Neural cell (in vitro differentiated cells): ENCODE data around the gene C16orf74. TPM values are rescaled to one million over a fixed set of nuclear protein-coding genes. Genes with fewer than 3 reads are reported as not detected.

Experiments used
- H2AFZ ChIP-seq: fragments of 200-600, 300-800 bp; sonication (generic), shearing (Covaris generic); 2 replicates; pipeline ENCODE4 v1.6.0; 2014; ENCODE audit warnings: low read depth, mild to moderate bottlenecking, antibody characterized with exemption, low read length, moderate library complexity
- H3F3A ChIP-seq: fragments of 200-600 bp; shearing (Covaris generic); 2 replicates; pipeline ENCODE4 v1.6.1; 2016; ENCODE audit warnings: mild to moderate bottlenecking, moderate library complexity, mixed read lengths, antibody characterized with exemption, low read length; ENCODE audit not compliant: insufficient read depth, poor library complexity, severe bottlenecking
- H3K27ac ChIP-seq: fragments of 200-600, 300-800 bp; sonication (generic), shearing (Covaris generic); 2 replicates; pipeline ENCODE4 v1.5.1; 2014; ENCODE audit warnings: mild to moderate bottlenecking, low read length, moderate library complexity
- H3K27me3 ChIP-seq: fragments of 300-800, 200-600 bp; sonication (generic), shearing (Covaris generic); 2 replicates; pipeline ENCODE4 v1.6.0; 2014; ENCODE audit warnings: mild to moderate bottlenecking, low read depth, low read length, moderate library complexity; ENCODE audit not compliant: insufficient read depth
- H3K36me3 ChIP-seq: fragments of 300-800, 200-600 bp; sonication (generic), shearing (Covaris generic); 2 replicates; pipeline ENCODE4 v1.5.1; 2014; ENCODE audit warnings: mild to moderate bottlenecking, antibody characterized with exemption, low read length, moderate library complexity; ENCODE audit not compliant: insufficient read depth
- H3K4me2 ChIP-seq: fragments of 300-800, 200-600 bp; sonication (generic), shearing (Covaris generic); 2 replicates; pipeline ENCODE4 v1.6.0; 2014; ENCODE audit warnings: mild to moderate bottlenecking, low read length
- H3K4me3 ChIP-seq: fragments of 300-800, 200-600 bp; sonication (generic), shearing (Covaris generic); 2 replicates; pipeline ENCODE4 v1.5.1; 2014; ENCODE audit warnings: mild to moderate bottlenecking, low read length, moderate library complexity
- H3K79me2 ChIP-seq: fragments of 200-600 bp; shearing (Covaris generic); replicated peaks from 2 replicates; pipeline ENCODE4 v1.6.0; 2014; ENCODE audit warnings: mild to moderate bottlenecking, low read length, moderate library complexity; ENCODE audit not compliant: insufficient read depth
- H3K9ac ChIP-seq: fragments of 300-800, 200-600 bp; sonication (generic), shearing (Covaris generic); 2 replicates; pipeline ENCODE4 v1.6.1; 2016; ENCODE audit warnings: mild to moderate bottlenecking, low read length, mixed read lengths
- H3K9me2 ChIP-seq: fragments of 200-600 bp; shearing (Covaris generic); 2 replicates; pipeline ENCODE4 v1.6.1; 2016; ENCODE audit warnings: mild to moderate bottlenecking, low read length, mixed read lengths; ENCODE audit not compliant: insufficient read depth
- H3K9me3 ChIP-seq: fragments of 200-600, 300-800 bp; sonication (generic), shearing (Covaris generic); 2 replicates; pipeline ENCODE4 v1.6.1; 2016; ENCODE audit warnings: mild to moderate bottlenecking, mixed run types, low read length, moderate library complexity, mixed read lengths
- H4K20me1 ChIP-seq: fragments of 200-600 bp; shearing (Covaris generic); 2 replicates; pipeline ENCODE4 v1.6.1; 2016; ENCODE audit warnings: mild to moderate bottlenecking, mixed run types; ENCODE audit not compliant: insufficient read depth
- EP300 ChIP-seq: fragments of 450-650 bp; conservative IDR thresholded peaks from 2 replicates; pipeline ENCODE4 v1.6.1; 2014; ENCODE audit warnings: antibody characterized with exemption, mild to moderate bottlenecking, moderate library complexity; ENCODE audit not compliant: poor library complexity, severe bottlenecking
- EZH2 ChIP-seq: fragments of 200-600, 300-800 bp; shearing (Covaris generic), sonication (generic); IDR thresholded peaks from 2 replicates; pipeline ENCODE4 v1.6.1; 2014; ENCODE audit warnings: antibody characterized with exemption, low read length, borderline replicate concordance, mild to moderate bottlenecking; ENCODE audit not compliant: insufficient read depth, poor library complexity, severe bottlenecking
- MXI1 ChIP-seq: fragments of 450-650 bp; conservative IDR thresholded peaks from 2 replicates; pipeline ENCODE4 v1.6.1; 2014; ENCODE audit warnings: antibody characterized with exemption, mild to moderate bottlenecking; ENCODE audit not compliant: poor library complexity, severe bottlenecking
- POLR2AphosphoS5 ChIP-seq: IDR thresholded peaks from 2 replicates; pipeline ENCODE4 v1.6.1; 2012
- RAD21 ChIP-seq: fragments of 450-650 bp; conservative IDR thresholded peaks from 2 replicates; pipeline ENCODE4 v1.6.1; 2014; ENCODE audit warnings: antibody characterized with exemption, mild to moderate bottlenecking, moderate library complexity
- SMC3 ChIP-seq: fragments of 450-650 bp; conservative IDR thresholded peaks from 2 replicates; pipeline ENCODE4 v1.6.1; 2014; ENCODE audit warnings: antibody characterized with exemption, mild to moderate bottlenecking, moderate library complexity; ENCODE audit not compliant: poor library complexity
- TAF1 ChIP-seq: IDR thresholded peaks from 2 replicates; pipeline ENCODE4 v1.6.1; 2012; ENCODE audit warnings: low read depth
- polyA plus RNA-seq: library from polyadenylated mRNA; depleted of rRNA; stranded (reverse); fragments of >200 nt; gene quantifications from 2 replicates; pipeline ENCODE4 v1.2.3, GENCODE V29; 2014
- TF ChIP-seq, protein P1 (sequence below): fragments of 450-650 bp; IDR thresholded peaks from 2 replicates; pipeline ENCODE4 v1.5.1; 2014; ENCODE audit warnings: antibody characterized with exemption, mild to moderate bottlenecking, moderate library complexity; ENCODE audit not compliant: poor library complexity, severe bottlenecking
- TF ChIP-seq, protein P2 (sequence below): IDR thresholded peaks from 2 replicates; pipeline ENCODE4 v1.6.1; 2012; ENCODE audit warnings: borderline replicate concordance

C16orf74 gene
- polyA plus RNA-seq, 1 donor from 2014 or later = not detected

DNA sequence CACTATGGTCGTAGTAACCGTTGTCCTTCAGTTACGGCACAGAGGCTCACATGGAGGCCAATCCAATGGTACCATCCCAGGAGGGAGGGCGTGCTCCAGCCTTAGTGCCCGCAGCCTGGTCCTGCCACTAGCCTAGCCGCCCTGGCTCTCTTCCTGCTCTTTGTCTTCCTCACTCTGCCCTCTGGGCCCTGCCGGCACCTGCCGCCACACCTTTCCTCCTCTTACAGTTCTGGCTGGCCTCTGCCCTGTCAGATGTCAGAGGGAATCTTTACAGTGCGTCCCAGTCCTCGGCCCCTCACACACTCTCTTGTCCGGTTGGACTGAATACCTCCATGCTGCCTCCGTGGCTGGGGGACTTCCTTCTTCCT lies 85.5 kb downstream of the C16orf74 start:
- H3F3A ChIP-seq = no peaks in the 10 kb centered on the region
- no peak overlapping the region for H3K4me2 ChIP-seq
- H3K36me3 ChIP-seq = peaks cover 16% of the 10 kb centered on the region
- no peak overlapping the region for H3K4me3 ChIP-seq
- H4K20me1 ChIP-seq = no peaks in the 10 kb centered on the region
- no peaks in the 10 kb centered on the region for H3K79me2 ChIP-seq
- H2AFZ ChIP-seq = no peak overlapping the region
- no peak overlapping the region for H3K9ac ChIP-seq
- H3K9me2 ChIP-seq = no peaks in the 10 kb centered on the region
- no peak overlapping the region for H3K27ac ChIP-seq
- TF ChIP-seq POLR2AphosphoS5 (no peak), RAD21 (no peak), SMC3 (no peak)
- no peaks in the 10 kb centered on the region for H3K27me3 ChIP-seq
- H3K9me3 ChIP-seq = no peaks in the 10 kb centered on the region

DNA sequence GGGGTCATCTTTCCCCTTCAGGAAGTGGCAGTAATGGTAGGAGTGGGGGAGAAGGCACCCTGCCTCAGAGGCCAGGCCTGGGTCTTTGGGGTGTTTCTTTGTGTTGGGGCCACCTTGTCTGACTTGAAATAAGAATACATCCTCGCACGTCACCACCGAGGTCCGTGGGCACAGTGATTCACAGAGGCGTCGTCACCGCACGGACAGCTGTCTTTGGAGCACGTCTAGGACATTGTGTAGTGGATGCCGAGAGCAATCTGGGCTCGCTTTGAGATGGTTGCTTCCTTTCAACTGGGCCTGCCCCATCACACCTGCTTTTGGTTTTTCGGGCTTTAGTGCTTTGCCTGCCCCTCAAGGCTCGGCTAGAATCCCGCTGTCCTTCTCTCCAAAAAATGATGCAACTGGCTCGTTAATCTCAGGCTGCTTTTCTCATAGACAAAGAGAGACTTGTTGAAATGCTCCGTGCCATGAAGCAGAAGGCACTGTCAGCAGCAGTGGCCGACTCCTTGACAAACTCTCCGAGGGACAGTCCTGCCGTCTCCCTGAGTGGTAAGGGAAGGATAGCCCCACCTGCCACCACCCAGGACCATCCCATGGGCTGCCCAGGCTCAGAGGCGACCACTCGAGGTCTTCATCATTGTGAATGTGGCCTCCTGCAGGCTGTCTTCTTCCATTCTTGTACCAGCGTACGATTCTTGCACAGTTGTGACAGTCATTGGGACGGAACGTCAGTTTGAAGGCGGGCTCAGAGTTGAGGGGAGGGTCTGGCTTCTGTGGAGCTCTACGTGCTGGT lies 86.1 kb downstream of the C16orf74 start:
- no peaks in the 10 kb centered on the region for H3K9me3 ChIP-seq
- TF ChIP-seq SMC3 (no peak), EP300 (no peak), TAF1 (no peak), EZH2 (no peak), RAD21 (no peak), MXI1 (no peak), POLR2AphosphoS5 (no peak)
- TF ChIP-seq, protein P1, sequence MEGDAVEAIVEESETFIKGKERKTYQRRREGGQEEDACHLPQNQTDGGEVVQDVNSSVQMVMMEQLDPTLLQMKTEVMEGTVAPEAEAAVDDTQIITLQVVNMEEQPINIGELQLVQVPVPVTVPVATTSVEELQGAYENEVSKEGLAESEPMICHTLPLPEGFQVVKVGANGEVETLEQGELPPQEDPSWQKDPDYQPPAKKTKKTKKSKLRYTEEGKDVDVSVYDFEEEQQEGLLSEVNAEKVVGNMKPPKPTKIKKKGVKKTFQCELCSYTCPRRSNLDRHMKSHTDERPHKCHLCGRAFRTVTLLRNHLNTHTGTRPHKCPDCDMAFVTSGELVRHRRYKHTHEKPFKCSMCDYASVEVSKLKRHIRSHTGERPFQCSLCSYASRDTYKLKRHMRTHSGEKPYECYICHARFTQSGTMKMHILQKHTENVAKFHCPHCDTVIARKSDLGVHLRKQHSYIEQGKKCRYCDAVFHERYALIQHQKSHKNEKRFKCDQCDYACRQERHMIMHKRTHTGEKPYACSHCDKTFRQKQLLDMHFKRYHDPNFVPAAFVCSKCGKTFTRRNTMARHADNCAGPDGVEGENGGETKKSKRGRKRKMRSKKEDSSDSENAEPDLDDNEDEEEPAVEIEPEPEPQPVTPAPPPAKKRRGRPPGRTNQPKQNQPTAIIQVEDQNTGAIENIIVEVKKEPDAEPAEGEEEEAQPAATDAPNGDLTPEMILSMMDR = no peak
- TF ChIP-seq, protein P2, sequence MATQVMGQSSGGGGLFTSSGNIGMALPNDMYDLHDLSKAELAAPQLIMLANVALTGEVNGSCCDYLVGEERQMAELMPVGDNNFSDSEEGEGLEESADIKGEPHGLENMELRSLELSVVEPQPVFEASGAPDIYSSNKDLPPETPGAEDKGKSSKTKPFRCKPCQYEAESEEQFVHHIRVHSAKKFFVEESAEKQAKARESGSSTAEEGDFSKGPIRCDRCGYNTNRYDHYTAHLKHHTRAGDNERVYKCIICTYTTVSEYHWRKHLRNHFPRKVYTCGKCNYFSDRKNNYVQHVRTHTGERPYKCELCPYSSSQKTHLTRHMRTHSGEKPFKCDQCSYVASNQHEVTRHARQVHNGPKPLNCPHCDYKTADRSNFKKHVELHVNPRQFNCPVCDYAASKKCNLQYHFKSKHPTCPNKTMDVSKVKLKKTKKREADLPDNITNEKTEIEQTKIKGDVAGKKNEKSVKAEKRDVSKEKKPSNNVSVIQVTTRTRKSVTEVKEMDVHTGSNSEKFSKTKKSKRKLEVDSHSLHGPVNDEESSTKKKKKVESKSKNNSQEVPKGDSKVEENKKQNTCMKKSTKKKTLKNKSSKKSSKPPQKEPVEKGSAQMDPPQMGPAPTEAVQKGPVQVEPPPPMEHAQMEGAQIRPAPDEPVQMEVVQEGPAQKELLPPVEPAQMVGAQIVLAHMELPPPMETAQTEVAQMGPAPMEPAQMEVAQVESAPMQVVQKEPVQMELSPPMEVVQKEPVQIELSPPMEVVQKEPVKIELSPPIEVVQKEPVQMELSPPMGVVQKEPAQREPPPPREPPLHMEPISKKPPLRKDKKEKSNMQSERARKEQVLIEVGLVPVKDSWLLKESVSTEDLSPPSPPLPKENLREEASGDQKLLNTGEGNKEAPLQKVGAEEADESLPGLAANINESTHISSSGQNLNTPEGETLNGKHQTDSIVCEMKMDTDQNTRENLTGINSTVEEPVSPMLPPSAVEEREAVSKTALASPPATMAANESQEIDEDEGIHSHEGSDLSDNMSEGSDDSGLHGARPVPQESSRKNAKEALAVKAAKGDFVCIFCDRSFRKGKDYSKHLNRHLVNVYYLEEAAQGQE = no peak
- H3K36me3 ChIP-seq = peaks cover 16% of the 10 kb centered on the region
- no peak overlapping the region for H3K9ac ChIP-seq
- no peaks in the 10 kb centered on the region for H4K20me1 ChIP-seq
- H3K27me3 ChIP-seq = no peaks in the 10 kb centered on the region
- no peaks in the 10 kb centered on the region for H3K79me2 ChIP-seq
- no peak overlapping the region for H2AFZ ChIP-seq
- H3K4me3 ChIP-seq = no peak overlapping the region
- no peak overlapping the region for H3K4me2 ChIP-seq
- no peaks in the 10 kb centered on the region for H3F3A ChIP-seq
- H3K27ac ChIP-seq = no peak overlapping the region
- no peaks in the 10 kb centered on the region for H3K9me2 ChIP-seq
